Uterus (tissue), 4 donors: ENCODE data around the gene SREBF1. TPM values are rescaled to one million over a fixed set of nuclear protein-coding genes. Genes with fewer than 3 reads are reported as not detected.
"Not testable (repeated sequence)": the region's sequence is repeated elsewhere in the genome, so short reads cannot be mapped to it uniquely, and the experiment has no call there.

ENCODE experiments used
- DNase-seq, 2 donors: peaks; one replicate each; pipeline ENCODE4 v3.0.0-alpha.2; 2019 to 2020
- H3K27ac ChIP-seq, 2 donors: fragments of 200-600 bp; sonication (generic); 1 replicate in 1 of 2; 2 replicates in 1 of 2; pipeline ENCODE4 v1.5.1; 2016 to 2018
- H3K27me3 ChIP-seq, 2 donors: fragments of 200-600 bp; sonication (generic); one replicate each; pipeline ENCODE4 v1.5.1; 2018 to 2019; ENCODE audit warnings: control low read depth in 1 of 2
- H3K36me3 ChIP-seq, 2 donors: fragments of 200-600 bp; sonication (generic); one replicate each; pipeline ENCODE4 v1.5.1; 2019; ENCODE audit warnings: control low read depth in 1 of 2
- H3K4me1 ChIP-seq, 2 donors: fragments of 200-600 bp; sonication (generic); one replicate each; pipeline ENCODE4 v1.5.1; 2018 to 2019; ENCODE audit warnings: control low read depth in 1 of 2
- H3K4me3 ChIP-seq, 2 donors: fragments of 200-600 bp; sonication (generic); 1 replicate in 1 of 2; 2 replicates in 1 of 2; pipeline ENCODE4 v1.5.1; 2018 to 2019; ENCODE audit warnings: mild to moderate bottlenecking in 1 of 2
- H3K9me3 ChIP-seq, 2 donors: fragments of 200-600 bp; sonication (generic); one replicate each; pipeline ENCODE4 v1.5.1; 2019; ENCODE audit warnings: control low read depth in 1 of 2
- POLR2A ChIP-seq, 2 donors: fragments of 450-650 bp; IDR thresholded peaks; one replicate each; pipeline ENCODE4 v1.6.1; 2016; ENCODE audit warnings: antibody characterized with exemption in 2 of 2, mild to moderate bottlenecking in 1 of 2, moderate library complexity in 1 of 2
- intact Hi-C: fragments of 100-400 bp; cut with DNase I; formaldehyde crosslinking; loops from one replicate; pipeline ENCODE4 v1.15.1; 2023; ENCODE audit warnings: low total_unique reads
- total RNA-seq, 4 donors: library from RNA; depleted of rRNA in 3 of 4; stranded (reverse); fragments of >200 nt in 3 of 4; gene quantifications; one replicate each; pipeline versions ENCODE4 v1.1.0 to v1.2.4, GENCODE V29; 2014 to 2023
- TF ChIP-seq, protein P1 (sequence below), 4 experiments: fragments of 200-600 bp in 2 of 4; fragments of 450-650 bp in 2 of 4; sonication (generic) in 2 of 4; IDR thresholded peaks; one replicate each; pipeline ENCODE4 v1.5.1; 2016 to 2019; ENCODE audit warnings: antibody characterized with exemption in 4 of 4, mild to moderate bottlenecking in 2 of 4, moderate library complexity in 1 of 4
- donor health status: DM: yes; HTN: yes; CAD: no.

The SREBF1 gene
- total RNA-seq, 4 donors from 2014 or later = 24.8 to 94.6 (median 31.5) TPM

DNA sequence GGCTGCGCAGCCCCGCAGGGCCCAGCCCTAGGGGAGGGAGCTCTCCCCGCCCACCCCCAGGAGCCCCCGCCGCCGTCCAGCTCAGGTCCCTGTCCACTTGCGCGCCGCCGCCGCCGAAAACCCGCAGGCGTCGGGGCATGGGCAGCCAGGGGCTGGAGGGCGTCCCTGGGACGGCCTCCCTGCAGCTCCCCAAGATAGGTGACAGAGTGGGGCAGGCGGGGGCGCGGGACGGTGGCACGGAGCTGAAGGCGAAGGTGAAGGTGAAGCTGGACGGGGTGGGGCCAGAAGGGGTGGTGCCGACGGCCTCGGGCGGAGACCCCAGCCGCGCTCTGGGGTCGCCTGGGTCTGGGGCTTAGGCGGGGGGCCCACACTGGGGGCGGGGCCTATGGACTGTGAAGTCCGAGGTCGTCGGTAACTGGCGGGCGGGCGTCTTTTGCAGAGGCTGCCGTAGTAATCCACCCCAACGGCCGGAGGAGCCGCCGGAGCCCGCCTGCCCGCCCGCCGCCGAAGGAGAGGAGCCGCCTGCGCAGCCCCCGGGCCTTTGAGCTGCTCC, 27.2 kb downstream of the SREBF1 start:
- peak overlapping the region; percentile 78 to 84 for H3K27ac ChIP-seq
- DNase-seq = no peak
- no peak for TF ChIP-seq POLR2A (IDR thresholded peaks at IDR 0.05)
- TF ChIP-seq, protein P1, sequence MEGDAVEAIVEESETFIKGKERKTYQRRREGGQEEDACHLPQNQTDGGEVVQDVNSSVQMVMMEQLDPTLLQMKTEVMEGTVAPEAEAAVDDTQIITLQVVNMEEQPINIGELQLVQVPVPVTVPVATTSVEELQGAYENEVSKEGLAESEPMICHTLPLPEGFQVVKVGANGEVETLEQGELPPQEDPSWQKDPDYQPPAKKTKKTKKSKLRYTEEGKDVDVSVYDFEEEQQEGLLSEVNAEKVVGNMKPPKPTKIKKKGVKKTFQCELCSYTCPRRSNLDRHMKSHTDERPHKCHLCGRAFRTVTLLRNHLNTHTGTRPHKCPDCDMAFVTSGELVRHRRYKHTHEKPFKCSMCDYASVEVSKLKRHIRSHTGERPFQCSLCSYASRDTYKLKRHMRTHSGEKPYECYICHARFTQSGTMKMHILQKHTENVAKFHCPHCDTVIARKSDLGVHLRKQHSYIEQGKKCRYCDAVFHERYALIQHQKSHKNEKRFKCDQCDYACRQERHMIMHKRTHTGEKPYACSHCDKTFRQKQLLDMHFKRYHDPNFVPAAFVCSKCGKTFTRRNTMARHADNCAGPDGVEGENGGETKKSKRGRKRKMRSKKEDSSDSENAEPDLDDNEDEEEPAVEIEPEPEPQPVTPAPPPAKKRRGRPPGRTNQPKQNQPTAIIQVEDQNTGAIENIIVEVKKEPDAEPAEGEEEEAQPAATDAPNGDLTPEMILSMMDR (IDR thresholded peaks at IDR 0.05) = no peak
- H3K4me1 ChIP-seq = peaks cover 6 to 21% of the 10 kb centered on the region in 2 donors
- intact Hi-C loops = no loop called here
- no peaks in the 10 kb centered on the region for H3K27me3 ChIP-seq
- no peaks in the 10 kb centered on the region for H3K9me3 ChIP-seq
- peak overlapping the region; percentile 21 to 22 for H3K4me3 ChIP-seq
- H3K36me3 ChIP-seq = no peaks in the 10 kb centered on the region

DNA sequence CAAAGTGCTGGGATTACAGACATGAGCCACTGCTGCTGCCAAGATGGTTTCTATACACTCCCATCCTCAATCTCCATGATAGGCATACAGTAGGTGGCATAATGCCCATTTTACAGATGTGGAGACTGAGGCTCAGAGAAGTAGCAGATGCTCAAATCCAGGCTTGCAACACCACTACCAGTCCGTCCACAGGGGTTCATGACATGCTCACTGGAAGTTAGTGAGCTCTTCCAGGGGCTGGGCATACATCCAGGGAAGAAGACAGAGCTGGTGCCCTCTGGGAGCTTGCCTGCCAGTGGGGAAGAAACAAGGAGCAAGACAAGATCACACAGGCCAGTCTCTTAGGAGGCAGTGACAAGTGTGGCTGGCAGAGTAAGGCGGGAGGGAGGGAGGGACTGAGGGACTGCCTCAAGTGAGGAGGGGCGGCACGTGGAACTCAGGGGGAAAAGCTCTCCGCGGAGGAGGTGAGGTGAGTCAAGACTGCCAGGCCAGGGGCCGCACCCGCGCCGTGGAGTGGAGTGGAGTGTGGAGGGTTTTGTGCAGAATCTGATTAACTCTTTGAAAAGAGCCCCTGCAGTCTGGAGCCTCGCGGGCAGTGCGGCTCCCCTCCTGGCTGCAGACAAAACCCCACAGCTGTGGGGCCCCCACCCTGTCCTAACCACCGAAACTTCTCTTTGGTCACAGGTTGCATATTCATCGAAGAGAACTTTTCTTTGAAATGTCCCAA, 27.9 kb downstream of the SREBF1 start:
- H3K36me3 ChIP-seq = no peaks in the 10 kb centered on the region
- peak overlapping the region in 1 of 2 donors; percentile 22 for H3K4me3 ChIP-seq
- no peaks in the 10 kb centered on the region for H3K27me3 ChIP-seq
- no peak for DNase-seq
- TF ChIP-seq POLR2A (IDR thresholded peaks at IDR 0.05) = no peak
- TF ChIP-seq, protein P1 (IDR thresholded peaks at IDR 0.05) = no peak
- H3K27ac ChIP-seq = peak overlapping the region in 1 of 2 donors; percentile 84
- intact Hi-C loops = no loop called here
- H3K9me3 ChIP-seq = no peaks in the 10 kb centered on the region
- peaks cover 6 to 21% of the 10 kb centered on the region in 2 donors for H3K4me1 ChIP-seq

DNA sequence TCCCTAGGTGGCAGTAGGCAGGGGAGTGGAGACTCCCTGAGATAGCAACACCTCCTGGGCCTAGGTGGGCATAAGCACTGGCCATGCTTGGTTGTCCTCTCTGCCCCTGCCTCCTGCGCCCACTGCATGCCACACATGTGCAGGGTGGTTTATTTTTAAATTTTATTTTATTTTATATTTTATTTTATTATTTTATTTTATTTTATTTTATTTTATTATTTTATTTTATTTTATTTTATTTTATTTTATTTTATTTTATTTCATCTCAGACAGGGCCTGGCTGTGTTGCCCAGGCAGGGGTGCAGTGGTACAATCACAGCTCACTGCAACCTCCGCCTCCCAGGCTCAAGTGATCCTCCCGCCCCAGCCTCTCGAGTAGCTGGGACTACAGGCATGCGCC, 28.6 kb downstream of the SREBF1 start:
- intact Hi-C loops, H3K27ac ChIP-seq, DNase-seq, H3K9me3 ChIP-seq, H3K36me3 ChIP-seq, H3K27me3 ChIP-seq, H3K4me3 ChIP-seq: not testable (repeated sequence)
- H3K4me1 ChIP-seq = peaks cover 6 to 21% of the 10 kb centered on the region in 2 donors

- TF ChIP-seq POLR2A (IDR thresholded peaks at IDR 0.05) = no peak
- TF ChIP-seq, protein P1 (IDR thresholded peaks at IDR 0.05) = no peak
- H3K27ac ChIP-seq = no peak overlapping the region
- H3K36me3 ChIP-seq = no peaks in the 10 kb centered on the region
- no peaks in the 10 kb centered on the region for H3K27me3 ChIP-seq
- no peaks in the 10 kb centered on the region for H3K9me3 ChIP-seq
- H3K4me1 ChIP-seq = peaks cover 6 to 21% of the 10 kb centered on the region in 2 donors
- DNase-seq = no peak
- intact Hi-C loops = no loop called here
- H3K4me3 ChIP-seq = no peak overlapping the region
Measured at GRCh38 chr17:17807440-17807839, 29.3 kb downstream of the SREBF1 start.

DNA sequence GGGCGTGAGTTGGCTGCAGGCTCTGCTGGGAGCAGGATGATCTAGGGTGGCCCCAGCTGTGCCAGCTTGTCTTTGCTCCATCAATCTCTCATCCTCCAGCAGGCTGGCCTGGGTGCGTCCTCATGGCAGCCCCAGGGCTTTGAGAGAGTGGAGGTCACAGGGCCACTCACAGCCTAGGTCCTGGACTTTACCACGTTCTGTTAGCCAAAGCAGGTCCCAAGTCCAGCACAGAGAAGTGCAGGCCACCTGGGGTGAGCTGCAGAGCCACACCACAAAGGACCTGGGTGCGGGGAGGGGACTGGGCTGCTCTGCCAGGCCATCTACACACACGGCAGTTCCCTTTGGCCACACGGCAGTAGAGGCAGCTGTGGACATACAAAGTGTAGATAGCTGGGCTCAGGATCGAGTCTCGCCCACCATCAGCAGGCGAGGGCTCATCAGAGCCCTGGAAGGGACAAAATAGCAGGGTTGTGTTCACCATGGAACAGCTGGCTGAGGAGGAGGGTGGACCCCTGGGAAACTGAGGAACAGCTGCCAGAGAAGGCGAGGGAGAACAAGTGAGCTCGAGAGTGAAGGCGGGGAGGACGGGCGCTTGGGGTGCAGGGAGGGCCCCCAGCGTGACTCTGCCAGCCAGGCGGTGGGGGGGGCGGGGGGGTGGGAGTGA, 30.0 kb downstream of the SREBF1 start:
- TF ChIP-seq, protein P1 (IDR thresholded peaks at IDR 0.05) = no peak
- TF ChIP-seq POLR2A (IDR thresholded peaks at IDR 0.05) = no peak
- Histone ChIP-seq H3K9me3 (no peaks in the 10 kb centered on the region), H3K4me1 (peaks cover 4 to 17% of the 10 kb centered on the region in 2 donors), H3K27me3 (no peaks in the 10 kb centered on the region), H3K36me3 (no peaks in the 10 kb centered on the region), H3K27ac (no peak overlapping the region), H3K4me3 (no peak overlapping the region)
- no peak for DNase-seq
- intact Hi-C loops = no loop called here
